ENCODE results near the gene NSMCE1. TPM values are rescaled to one million over a fixed set of nuclear protein-coding genes. Genes with fewer than 3 reads are reported as not detected.

The NSMCE1 gene
- total and polyA plus RNA-seq, 10 donors: 18.4 to 79.0 (median 36.7) TPM

DNA sequence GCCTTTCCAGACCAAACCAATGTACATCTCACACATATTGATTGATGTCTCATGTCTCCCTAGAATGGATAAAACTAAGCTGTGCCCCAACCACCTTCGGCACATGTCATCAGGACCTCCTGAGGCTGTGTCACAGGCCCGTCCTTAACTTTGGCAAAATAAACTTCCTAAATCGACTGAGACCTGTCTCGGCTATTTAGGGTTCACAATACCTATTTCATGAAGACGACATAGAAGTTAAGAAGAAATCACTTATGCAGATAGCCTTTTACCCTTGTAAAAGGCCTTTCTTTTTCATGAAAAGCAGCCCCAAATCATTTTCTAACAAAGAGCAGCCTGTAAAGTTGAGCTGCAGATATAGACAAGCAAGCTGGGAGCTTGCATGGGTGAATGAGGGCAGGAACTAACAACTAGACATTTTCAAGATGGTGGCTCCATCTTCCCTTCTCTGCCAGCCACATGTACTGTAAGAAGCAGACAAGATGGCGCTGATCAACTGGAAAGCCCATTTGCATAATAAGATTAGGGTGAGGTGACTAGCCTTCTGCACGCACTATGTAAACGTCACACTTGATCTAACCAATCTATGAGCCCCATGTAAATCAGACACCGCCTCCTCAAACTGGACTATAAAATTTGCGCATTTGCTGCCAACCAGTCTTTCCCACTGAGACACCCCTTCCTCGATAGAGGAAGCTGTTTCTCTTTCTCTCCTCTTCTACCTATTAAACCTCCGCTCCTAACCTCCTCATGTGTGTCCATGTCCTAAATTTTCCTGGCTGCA lies 69.9 kb downstream of the NSMCE1 start:
- H3K4me3 ChIP-seq: no peak overlapping the region
- DNase-seq: no peak
- H3K27ac ChIP-seq: peak overlapping the region in 6 of 8 donors; percentile 75 to 87 (median 80)
- H3K4me1 ChIP-seq: peaks cover 18 to 45% (median 25%) of the 10 kb centered on the region in 6 donors
- 92 to 94% (median 92%) methylated on average over 12 of the region's 12 CpGs for WGBS, 5 donors
- TF ChIP-seq, protein P1, sequence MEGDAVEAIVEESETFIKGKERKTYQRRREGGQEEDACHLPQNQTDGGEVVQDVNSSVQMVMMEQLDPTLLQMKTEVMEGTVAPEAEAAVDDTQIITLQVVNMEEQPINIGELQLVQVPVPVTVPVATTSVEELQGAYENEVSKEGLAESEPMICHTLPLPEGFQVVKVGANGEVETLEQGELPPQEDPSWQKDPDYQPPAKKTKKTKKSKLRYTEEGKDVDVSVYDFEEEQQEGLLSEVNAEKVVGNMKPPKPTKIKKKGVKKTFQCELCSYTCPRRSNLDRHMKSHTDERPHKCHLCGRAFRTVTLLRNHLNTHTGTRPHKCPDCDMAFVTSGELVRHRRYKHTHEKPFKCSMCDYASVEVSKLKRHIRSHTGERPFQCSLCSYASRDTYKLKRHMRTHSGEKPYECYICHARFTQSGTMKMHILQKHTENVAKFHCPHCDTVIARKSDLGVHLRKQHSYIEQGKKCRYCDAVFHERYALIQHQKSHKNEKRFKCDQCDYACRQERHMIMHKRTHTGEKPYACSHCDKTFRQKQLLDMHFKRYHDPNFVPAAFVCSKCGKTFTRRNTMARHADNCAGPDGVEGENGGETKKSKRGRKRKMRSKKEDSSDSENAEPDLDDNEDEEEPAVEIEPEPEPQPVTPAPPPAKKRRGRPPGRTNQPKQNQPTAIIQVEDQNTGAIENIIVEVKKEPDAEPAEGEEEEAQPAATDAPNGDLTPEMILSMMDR (IDR thresholded peaks at IDR 0.05 in 8 of 11, conservative IDR thresholded peaks at IDR 0.05 in 3 of 11): no peak
- TF ChIP-seq POLR2A (IDR thresholded peaks at IDR 0.05) (no peak), POLR2AphosphoS5 (IDR thresholded peaks at IDR 0.05) (no peak)
- no peaks in the 10 kb centered on the region for H3K27me3 ChIP-seq (replicated peaks in 1 of 7)
- H3K36me3 ChIP-seq: no peaks in the 10 kb centered on the region
- H3K9me3 ChIP-seq: peaks cover 0 to 8% (median 0%) of the 10 kb centered on the region in 8 donors
- intact Hi-C loops (cut with DNase I; ENCODE audit: low total_unique reads): no loop called here

DNA sequence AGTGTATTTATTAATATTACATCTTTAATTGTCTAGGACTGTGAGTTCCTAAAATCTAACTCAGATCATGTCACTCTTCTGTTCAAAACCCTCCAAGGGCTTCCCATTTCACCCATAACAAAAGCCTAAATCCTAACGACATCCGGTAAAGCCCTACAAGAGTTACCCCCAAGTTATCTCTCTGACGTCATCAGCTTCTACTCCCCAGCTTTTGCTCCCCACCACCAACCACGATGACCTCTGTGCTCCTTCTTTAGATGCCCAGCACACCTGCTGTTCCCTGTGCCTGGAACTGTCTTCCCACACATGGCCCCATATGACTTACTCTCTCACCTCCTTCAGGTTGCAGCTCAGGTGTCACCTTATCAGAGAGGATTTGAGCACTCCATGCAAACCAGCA lies 71.6 kb downstream of the NSMCE1 start:
- Histone ChIP-seq H3K36me3 (no peaks in the 10 kb centered on the region), H3K4me3 (no peak overlapping the region), H3K9me3 (peaks cover 0 to 8% (median 0%) of the 10 kb centered on the region in 8 donors), H3K27me3 (replicated peaks in 1 of 7) (no peaks in the 10 kb centered on the region), H3K27ac (no peak overlapping the region), H3K4me1 (peaks cover 14 to 33% (median 18%) of the 10 kb centered on the region in 6 donors)
- WGBS, 5 donors: 79 to 89% (median 83%) methylated on average over 4 of the region's 4 CpGs
- TF ChIP-seq POLR2A (IDR thresholded peaks at IDR 0.05): no peak
- TF ChIP-seq, protein P1 (IDR thresholded peaks at IDR 0.05 in 8 of 11, conservative IDR thresholded peaks at IDR 0.05 in 3 of 11): no peak
- no peak for TF ChIP-seq POLR2AphosphoS5 (IDR thresholded peaks at IDR 0.05)
- intact Hi-C loops (cut with DNase I; ENCODE audit: low total_unique reads): no loop called here
- no peak for DNase-seq

DNA sequence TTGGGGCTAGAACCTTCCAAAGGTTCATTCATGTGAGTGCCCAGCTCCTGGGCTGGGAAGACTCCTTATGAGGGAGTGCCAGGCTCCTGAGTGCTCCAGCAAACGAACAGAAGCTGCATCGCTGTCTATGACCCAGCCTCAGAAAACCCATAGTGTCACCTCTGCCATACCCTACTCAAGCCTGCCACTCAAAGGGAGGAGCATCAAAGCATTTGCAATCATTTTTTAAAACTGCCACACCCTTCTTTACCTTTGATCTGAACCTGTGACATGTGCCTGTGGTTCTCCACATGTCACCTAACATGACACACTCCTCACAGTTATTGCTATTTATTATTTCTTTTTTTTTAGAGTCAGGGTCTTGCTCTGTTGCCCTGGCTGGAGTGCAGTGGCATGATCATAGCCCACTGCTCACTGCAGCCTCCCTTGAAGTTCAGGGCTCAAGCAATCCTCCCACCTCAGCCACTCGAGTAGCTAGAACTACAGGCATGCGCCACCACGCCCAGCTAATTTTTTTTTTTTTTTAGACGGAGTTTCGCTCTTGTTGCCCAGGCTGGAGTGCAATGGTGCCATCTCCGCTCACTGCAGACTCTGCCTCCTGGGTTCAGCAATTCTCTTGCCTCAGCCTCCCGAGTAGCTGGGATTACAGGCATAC lies 72.5 kb downstream of the NSMCE1 start:
- TF ChIP-seq POLR2A (IDR thresholded peaks at IDR 0.05) (no peak), POLR2AphosphoS5 (IDR thresholded peaks at IDR 0.05) (no peak)
- TF ChIP-seq, protein P1 (IDR thresholded peaks at IDR 0.05 in 8 of 11, conservative IDR thresholded peaks at IDR 0.05 in 3 of 11): no peak
- DNase-seq: no peak
- Histone ChIP-seq H3K4me1 (peaks cover 14 to 27% (median 18%) of the 10 kb centered on the region in 6 donors), H3K27me3 (replicated peaks in 1 of 7) (no peaks in the 10 kb centered on the region), H3K9me3 (peaks cover 0 to 8% (median 0%) of the 10 kb centered on the region in 8 donors), H3K4me3 (no peak overlapping the region), H3K27ac (peak overlapping the region in 1 of 8 donors; percentile 32), H3K36me3 (no peaks in the 10 kb centered on the region)
- WGBS, 5 donors: 80 to 86% (median 85%) methylated on average over 9 of the region's 9 CpGs
- intact Hi-C loops (cut with DNase I; ENCODE audit: low total_unique reads): no loop called here

All from spleen (tissue), 11 donors.